Suprapubic skin (tissue), 4 donors: ENCODE data around the gene DAGLA.

Experiments used
- EP300 ChIP-seq: sonication (generic); formaldehyde crosslinking; IDR thresholded peaks from one replicate; pipeline ENCODE4 v1.6.1; 2017; ENCODE audit warnings: antibody characterized with exemption
- POLR2A ChIP-seq, 2 donors: fragments of 450-650 bp; IDR thresholded peaks; one replicate each; pipeline ENCODE4 v1.6.1; 2017; ENCODE audit warnings: antibody characterized with exemption in 2 of 2, mild to moderate bottlenecking in 2 of 2, moderate library complexity in 2 of 2
- POLR2AphosphoS5 ChIP-seq, 3 donors: sonication (generic); formaldehyde crosslinking; IDR thresholded peaks; one replicate each; pipeline ENCODE4 v1.6.1; 2017; ENCODE audit warnings: antibody characterized with exemption in 3 of 3
- TF ChIP-seq, protein P1 (sequence below), 2 donors: fragments of 200-600 bp in 1 of 2; fragments of 450-650 bp in 1 of 2; sonication (generic) in 1 of 2; IDR thresholded peaks; one replicate each; pipeline ENCODE4 v1.5.1; 2016 to 2019; ENCODE audit warnings: antibody characterized with exemption in 2 of 2, mild to moderate bottlenecking in 1 of 2, moderate library complexity in 1 of 2

DNA sequence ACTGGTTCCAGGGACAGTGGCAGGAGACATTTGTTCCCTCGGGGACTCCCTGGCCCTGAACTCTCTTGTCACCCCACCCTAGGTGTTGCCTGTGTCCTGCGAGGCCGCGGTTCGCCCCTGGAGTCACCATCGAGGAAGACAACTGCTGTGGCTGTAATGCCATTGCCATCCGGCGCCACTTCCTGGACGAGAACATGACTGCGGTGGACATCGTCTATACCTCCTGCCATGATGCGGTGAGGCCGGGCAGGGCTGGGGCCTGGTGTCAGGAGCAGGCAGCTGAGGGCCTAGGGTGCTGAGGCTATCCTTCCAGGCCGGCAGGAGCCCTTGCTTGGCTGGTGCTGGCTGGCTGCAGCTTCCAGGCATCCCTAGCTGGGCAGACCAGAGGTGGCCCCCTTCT is 54.6 kb downstream of the DAGLA start:
- TF ChIP-seq, protein P1, sequence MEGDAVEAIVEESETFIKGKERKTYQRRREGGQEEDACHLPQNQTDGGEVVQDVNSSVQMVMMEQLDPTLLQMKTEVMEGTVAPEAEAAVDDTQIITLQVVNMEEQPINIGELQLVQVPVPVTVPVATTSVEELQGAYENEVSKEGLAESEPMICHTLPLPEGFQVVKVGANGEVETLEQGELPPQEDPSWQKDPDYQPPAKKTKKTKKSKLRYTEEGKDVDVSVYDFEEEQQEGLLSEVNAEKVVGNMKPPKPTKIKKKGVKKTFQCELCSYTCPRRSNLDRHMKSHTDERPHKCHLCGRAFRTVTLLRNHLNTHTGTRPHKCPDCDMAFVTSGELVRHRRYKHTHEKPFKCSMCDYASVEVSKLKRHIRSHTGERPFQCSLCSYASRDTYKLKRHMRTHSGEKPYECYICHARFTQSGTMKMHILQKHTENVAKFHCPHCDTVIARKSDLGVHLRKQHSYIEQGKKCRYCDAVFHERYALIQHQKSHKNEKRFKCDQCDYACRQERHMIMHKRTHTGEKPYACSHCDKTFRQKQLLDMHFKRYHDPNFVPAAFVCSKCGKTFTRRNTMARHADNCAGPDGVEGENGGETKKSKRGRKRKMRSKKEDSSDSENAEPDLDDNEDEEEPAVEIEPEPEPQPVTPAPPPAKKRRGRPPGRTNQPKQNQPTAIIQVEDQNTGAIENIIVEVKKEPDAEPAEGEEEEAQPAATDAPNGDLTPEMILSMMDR (IDR thresholded peaks at IDR 0.05) = no peak
- TF ChIP-seq POLR2AphosphoS5 (IDR thresholded peaks at IDR 0.05) = no peak
- no peak for TF ChIP-seq EP300
- no peak for TF ChIP-seq POLR2A (IDR thresholded peaks at IDR 0.05)
